BJ (cell line): ENCODE measurements around the gene RPL32. TPM values are rescaled to one million over a fixed set of nuclear protein-coding genes. Genes with fewer than 3 reads are reported as not detected.
A peak's percentile ranks its signal among the peaks of the same experiment; 100 is the strongest.

ENCODE experiments used
- CTCF ChIA-PET: fragments of 350-600 bp; formaldehyde crosslinking; extraction: SDS; loops from one replicate; lab custom pipeline; 2021; ENCODE audit warnings: antibody characterized with exemption, inconsistent platforms; lab: Yijun Ruan, JAX
- POLR2A ChIA-PET: fragments of 300-600 bp; sonication (Branson Sonifier 250); formaldehyde crosslinking; extraction: SDS; loops from one replicate; lab custom pipeline; 2021; ENCODE audit warnings: antibody characterized with exemption; lab: Charles Lee
- DNase-seq: peaks from one replicate; pipeline ENCODE4 v3.0.0-alpha.2; 2011; ENCODE audit warnings: low read depth
- H3K27me3 ChIP-seq: 2 replicates; pipeline ENCODE4 v1.6.0; 2011; ENCODE audit warnings: low read length; ENCODE audit not compliant: control insufficient read depth, insufficient read depth
- H3K36me3 ChIP-seq: 2 replicates; pipeline ENCODE4 v1.5.1; 2011; ENCODE audit warnings: low read length; ENCODE audit not compliant: control insufficient read depth, insufficient read depth
- H3K4me3 ChIP-seq: 2 replicates; pipeline ENCODE4 v1.5.1; 2011; ENCODE audit warnings: low read depth, mild to moderate bottlenecking, control low read depth, low read length
- CTCF ChIP-seq: IDR thresholded peaks from 2 replicates; pipeline ENCODE4 v1.5.1; 2011; ENCODE audit warnings: low read depth, mild to moderate bottlenecking, control low read depth, inconsistent platforms, low read length, moderate library complexity; ENCODE audit not compliant: insufficient read depth
- polyA plus RNA-seq: library from polyadenylated mRNA; depleted of rRNA; stranded (reverse); fragments of >200 nt; gene quantifications from 2 replicates; pipeline ENCODE4 v1.2.3, GENCODE V29; 2011

The RPL32 gene
- polyA plus RNA-seq, 1 experiment = 3,018 TPM

GRCh38 chr3:12871404-12871983 is 30.1 kb upstream of the RPL32 start:
- CTCF ChIA-PET = interaction anchor here (0.6 to 5.6 kb wide), 5 partner anchors 9 to 158 kb away, joined by 3 to 58 read pairs (median 6); no protein-coding TSS in a partner anchor
- TF ChIP-seq CTCF = no peak
- Histone ChIP-seq H3K27me3 (no peaks in the 10 kb centered on the region; the same call in 1 of the 2 replicates), H3K36me3 (no peaks in the 10 kb centered on the region), H3K4me3 (no peak overlapping the region)
- POLR2A ChIA-PET = no interaction called here
- DNase-seq = no peak

- no peak for DNase-seq
- ChIA-PET POLR2A (no interaction called here), CTCF (interaction anchor here (0.8 to 5.6 kb wide), 5 partner anchors 9 to 124 kb away, joined by 3 to 58 read pairs (median 6); no protein-coding TSS in a partner anchor)
- no peaks in the 10 kb centered on the region for H3K36me3 ChIP-seq
- no peaks in the 10 kb centered on the region; the same call in 1 of the 2 replicates for H3K27me3 ChIP-seq
- H3K4me3 ChIP-seq = no peak overlapping the region
- TF ChIP-seq CTCF = no peak
Measured at GRCh38 chr3:12870942-12871341, 29.6 kb upstream of the RPL32 start.

- H3K27me3 ChIP-seq = no peaks in the 10 kb centered on the region; the same call in 1 of the 2 replicates
- ChIA-PET POLR2A (no interaction called here), CTCF (interaction anchor here (1.1 to 5.6 kb wide), 5 partner anchors 8 to 30 kb away, joined by 3 to 58 read pairs (median 5); no protein-coding TSS in a partner anchor)
- TF ChIP-seq CTCF = no peak
- DNase-seq = no peak
- no peaks in the 10 kb centered on the region for H3K36me3 ChIP-seq
- no peak overlapping the region for H3K4me3 ChIP-seq
Measured at GRCh38 chr3:12869035-12869621, 27.8 kb upstream of the RPL32 start.

GRCh38 chr3:12868039-12869034 is 27.0 kb upstream of the RPL32 start:
- ChIA-PET POLR2A (no interaction called here), CTCF (interaction anchor here (0.7 to 5.6 kb wide), 22 partner anchors 9 to 592 kb away, joined by 3 to 58 read pairs (median 4); no protein-coding TSS in a partner anchor)
- DNase-seq = no peak
- Histone ChIP-seq H3K36me3 (no peaks in the 10 kb centered on the region), H3K4me3 (no peak overlapping the region), H3K27me3 (peaks cover 2% of the 10 kb centered on the region; the same call in 1 of the 2 replicates)
- peak; percentile 92 for TF ChIP-seq CTCF
